ENCODE results near the gene DRD2. TPM values are rescaled to one million over a fixed set of nuclear protein-coding genes. Genes with fewer than 3 reads are reported as not detected.
A peak's percentile ranks its signal among the peaks of the same experiment; 100 is the strongest.

Gene DRD2
- polyA plus RNA-seq, 4 donors, result 0.28 to 0.41 TPM; not detected in 2

DNA sequence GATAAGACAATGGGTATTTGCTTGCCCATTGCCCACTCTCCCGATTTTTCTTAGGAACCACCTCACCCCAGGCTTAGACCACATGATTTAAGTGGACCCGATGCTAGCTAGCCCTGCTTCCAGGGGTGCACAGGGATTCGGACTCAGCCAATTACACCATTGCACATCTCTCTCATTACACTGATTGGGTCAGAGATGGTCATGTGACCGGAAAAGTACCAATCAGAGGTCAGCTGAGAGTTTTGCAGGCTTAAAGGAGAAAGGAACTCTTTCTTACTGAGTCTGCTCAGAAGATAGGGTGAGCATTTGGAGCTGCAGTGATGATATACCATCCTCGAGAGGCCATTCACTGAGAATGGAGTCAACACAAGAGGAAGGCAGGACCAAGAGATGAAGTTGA, 99.8 kb downstream of the DRD2 start:
- H3K27ac ChIP-seq (ENCODE audit: low read depth in 1 of 3, low read length in 2 of 3), result no peak overlapping the region
- no peaks in the 10 kb centered on the region for H3K4me1 ChIP-seq (ENCODE audit: control insufficient read depth in 3 of 3, insufficient read depth in 2 of 3, low read depth in 1 of 3, low read length in 2 of 3)
- H3K36me3 ChIP-seq (ENCODE audit: control insufficient read depth in 3 of 3, insufficient read depth in 2 of 3, low read depth in 1 of 3, low read length in 3 of 3), result peaks cover 0 to 6% (median 0%) of the 10 kb centered on the region in 3 donors
- DNase-seq, result no peak
- no peak overlapping the region for H3K4me3 ChIP-seq (ENCODE audit: low read depth in 1 of 3, low read length in 3 of 3)
- 93 to 95% (median 93%) methylated on average over 5 of the region's 5 CpGs for WGBS, 3 donors
- no peak for FAIRE-seq
- no peaks in the 10 kb centered on the region for H3K9me3 ChIP-seq (ENCODE audit: control insufficient read depth in 2 of 2, insufficient read depth in 1 of 2, low read depth in 1 of 2, low read length in 1 of 2)
- no peaks in the 10 kb centered on the region for H3K27me3 ChIP-seq (ENCODE audit: control insufficient read depth in 3 of 3, insufficient read depth in 3 of 3, low read length in 3 of 3)

DNA sequence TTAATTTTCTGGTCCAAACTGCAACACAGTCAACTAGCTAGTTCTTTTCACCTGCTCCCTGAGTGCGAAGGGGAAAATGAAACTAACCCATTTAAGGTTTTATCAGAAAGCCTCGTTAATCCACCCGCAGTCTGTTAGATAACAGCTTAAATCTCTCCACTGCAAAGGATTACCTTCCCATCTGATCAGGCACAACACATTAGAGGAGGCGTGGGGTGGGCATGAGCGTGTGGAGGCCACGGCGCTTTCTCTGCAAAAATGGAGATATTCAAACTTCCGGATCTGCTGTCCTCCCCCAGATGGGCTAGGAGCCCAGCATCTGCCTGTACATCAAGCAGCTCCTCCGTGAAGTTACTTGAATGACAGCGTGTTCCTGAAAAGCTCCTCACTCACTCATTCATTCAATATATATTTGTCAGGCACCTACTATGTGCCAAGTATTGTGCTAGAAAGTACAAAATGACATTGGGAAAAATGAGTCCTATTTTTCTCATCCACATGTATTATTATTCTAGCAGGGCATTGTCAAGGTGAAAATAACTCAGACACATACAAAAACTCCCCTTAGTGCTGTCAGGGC, 101.1 kb downstream of the DRD2 start:
- Histone ChIP-seq H3K36me3 (ENCODE audit: control insufficient read depth in 3 of 3, insufficient read depth in 2 of 3, low read depth in 1 of 3, low read length in 3 of 3) (peaks cover 0 to 12% (median 0%) of the 10 kb centered on the region in 3 donors), H3K9me3 (ENCODE audit: control insufficient read depth in 2 of 2, insufficient read depth in 1 of 2, low read depth in 1 of 2, low read length in 1 of 2) (no peaks in the 10 kb centered on the region), H3K4me1 (ENCODE audit: control insufficient read depth in 3 of 3, insufficient read depth in 2 of 3, low read depth in 1 of 3, low read length in 2 of 3) (no peaks in the 10 kb centered on the region), H3K27me3 (ENCODE audit: control insufficient read depth in 3 of 3, insufficient read depth in 3 of 3, low read length in 3 of 3) (no peaks in the 10 kb centered on the region), H3K4me3 (ENCODE audit: low read depth in 1 of 3, low read length in 3 of 3) (no peak overlapping the region), H3K27ac (ENCODE audit: low read depth in 1 of 3, low read length in 2 of 3) (no peak overlapping the region)
- 17 to 70% (median 48%) methylated on average over 10 of the region's 10 CpGs for WGBS, 3 donors
- FAIRE-seq, result no peak
- peak; percentile 24 to 36 for DNase-seq

- H3K4me3 ChIP-seq (ENCODE audit: low read depth in 1 of 3, low read length in 3 of 3), result no peak overlapping the region
- peaks cover 0 to 17% (median 0%) of the 10 kb centered on the region in 3 donors for H3K36me3 ChIP-seq (ENCODE audit: control insufficient read depth in 3 of 3, insufficient read depth in 2 of 3, low read depth in 1 of 3, low read length in 3 of 3)
- no peaks in the 10 kb centered on the region for H3K4me1 ChIP-seq (ENCODE audit: control insufficient read depth in 3 of 3, insufficient read depth in 2 of 3, low read depth in 1 of 3, low read length in 2 of 3)
- FAIRE-seq, result no peak
- H3K9me3 ChIP-seq (ENCODE audit: control insufficient read depth in 2 of 2, insufficient read depth in 1 of 2, low read depth in 1 of 2, low read length in 1 of 2), result no peaks in the 10 kb centered on the region
- H3K27me3 ChIP-seq (ENCODE audit: control insufficient read depth in 3 of 3, insufficient read depth in 3 of 3, low read length in 3 of 3), result no peaks in the 10 kb centered on the region
- peak in 1 of 2 donors; percentile 10 for DNase-seq
- WGBS, 3 donors, result 43 to 67% (median 62%) methylated on average over 3 of the region's 3 CpGs
- no peak overlapping the region for H3K27ac ChIP-seq (ENCODE audit: low read depth in 1 of 3, low read length in 2 of 3)
Observed at GRCh38 chr11:113373306-113373705, 101.9 kb downstream of the DRD2 start.

DNA sequence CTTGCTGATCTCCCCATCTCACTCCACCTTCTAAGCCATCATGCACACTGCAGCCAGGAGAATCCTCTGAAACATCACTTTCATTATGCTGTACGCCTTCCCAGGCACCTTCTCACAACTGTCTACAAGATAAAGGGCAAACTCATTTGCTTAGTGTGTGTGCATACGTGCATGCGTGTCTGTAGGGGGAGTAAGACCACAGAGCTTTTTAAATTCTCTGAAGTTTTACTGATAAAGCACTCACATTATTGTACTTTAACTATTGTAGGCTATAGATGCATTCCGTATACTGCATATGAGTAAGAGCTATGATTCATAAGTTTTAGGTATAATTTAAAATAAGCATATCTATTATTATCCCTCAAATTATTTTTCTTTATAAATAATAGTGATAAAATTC, 102.9 kb downstream of the DRD2 start:
- H3K4me3 ChIP-seq (ENCODE audit: low read depth in 1 of 3, low read length in 3 of 3), result no peak overlapping the region
- no peaks in the 10 kb centered on the region for H3K9me3 ChIP-seq (ENCODE audit: control insufficient read depth in 2 of 2, insufficient read depth in 1 of 2, low read depth in 1 of 2, low read length in 1 of 2)
- no peak for FAIRE-seq
- WGBS, 3 donors, result 86 to 88% (median 88%) methylated on average over 4 of the region's 4 CpGs
- H3K36me3 ChIP-seq (ENCODE audit: control insufficient read depth in 3 of 3, insufficient read depth in 2 of 3, low read depth in 1 of 3, low read length in 3 of 3), result peaks cover 0 to 25% (median 0%) of the 10 kb centered on the region in 3 donors
- DNase-seq, result no peak
- H3K27ac ChIP-seq (ENCODE audit: low read depth in 1 of 3, low read length in 2 of 3), result no peak overlapping the region
- H3K4me1 ChIP-seq (ENCODE audit: control insufficient read depth in 3 of 3, insufficient read depth in 2 of 3, low read depth in 1 of 3, low read length in 2 of 3), result no peaks in the 10 kb centered on the region
- H3K27me3 ChIP-seq (ENCODE audit: control insufficient read depth in 3 of 3, insufficient read depth in 3 of 3, low read length in 3 of 3), result no peaks in the 10 kb centered on the region

DNA sequence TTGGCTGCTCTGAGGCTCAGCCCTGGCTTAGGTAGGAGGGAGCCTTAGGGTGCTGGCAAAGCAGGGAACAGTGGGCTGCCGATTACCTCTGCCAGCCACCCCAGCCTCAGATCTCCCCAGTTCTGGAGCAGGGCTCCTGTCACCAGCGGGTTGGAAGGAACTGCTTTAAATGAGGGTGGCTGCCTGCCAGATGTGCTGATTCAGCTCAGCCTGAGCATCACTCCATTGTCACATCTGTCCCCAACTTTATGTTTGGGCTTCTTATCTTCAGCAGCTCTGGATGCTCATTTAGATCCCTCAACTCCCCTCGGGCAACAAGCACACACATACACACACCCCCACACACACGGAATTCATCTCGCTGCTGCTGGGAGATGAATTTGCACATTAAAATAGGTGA, 104.6 kb downstream of the DRD2 start:
- Histone ChIP-seq H3K27me3 (ENCODE audit: control insufficient read depth in 3 of 3, insufficient read depth in 3 of 3, low read length in 3 of 3) (no peaks in the 10 kb centered on the region), H3K4me3 (ENCODE audit: low read depth in 1 of 3, low read length in 3 of 3) (no peak overlapping the region), H3K36me3 (ENCODE audit: control insufficient read depth in 3 of 3, insufficient read depth in 2 of 3, low read depth in 1 of 3, low read length in 3 of 3) (peaks cover 0 to 35% (median 2%) of the 10 kb centered on the region in 3 donors), H3K9me3 (ENCODE audit: control insufficient read depth in 2 of 2, insufficient read depth in 1 of 2, low read depth in 1 of 2, low read length in 1 of 2) (no peaks in the 10 kb centered on the region), H3K27ac (ENCODE audit: low read depth in 1 of 3, low read length in 2 of 3) (no peak overlapping the region), H3K4me1 (ENCODE audit: control insufficient read depth in 3 of 3, insufficient read depth in 2 of 3, low read depth in 1 of 3, low read length in 2 of 3) (no peaks in the 10 kb centered on the region)
- FAIRE-seq (no peak), DNase-seq (no peak)
- WGBS, 3 donors, result 84 to 95% (median 92%) methylated on average over 5 of the region's 5 CpGs

DNA sequence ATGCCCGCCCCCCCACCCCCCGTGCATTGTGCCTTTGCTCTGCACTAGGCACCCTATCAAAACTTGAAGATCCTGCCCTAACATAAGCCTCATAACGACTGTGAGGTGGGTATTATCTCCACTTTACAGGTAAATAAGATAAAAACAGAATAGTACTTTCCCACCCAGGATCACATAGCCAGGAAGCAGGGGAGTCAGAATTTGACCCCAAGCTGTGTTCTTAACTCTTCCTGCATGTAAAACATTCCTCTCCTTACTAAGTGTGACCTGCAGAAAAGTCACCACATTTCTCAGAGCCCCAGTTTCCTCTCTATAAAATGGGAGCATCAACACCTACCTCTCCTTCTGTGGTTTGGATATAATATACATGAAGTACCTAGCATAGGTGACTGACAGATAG, 105.8 kb downstream of the DRD2 start:
- 72 to 74% (median 73%) methylated on average over 3 of the region's 3 CpGs for WGBS, 3 donors
- Histone ChIP-seq H3K4me3 (ENCODE audit: low read depth in 1 of 3, low read length in 3 of 3) (no peak overlapping the region), H3K36me3 (ENCODE audit: control insufficient read depth in 3 of 3, insufficient read depth in 2 of 3, low read depth in 1 of 3, low read length in 3 of 3) (peaks cover 0 to 48% (median 2%) of the 10 kb centered on the region in 3 donors), H3K27ac (ENCODE audit: low read depth in 1 of 3, low read length in 2 of 3) (no peak overlapping the region), H3K9me3 (ENCODE audit: control insufficient read depth in 2 of 2, insufficient read depth in 1 of 2, low read depth in 1 of 2, low read length in 1 of 2) (no peaks in the 10 kb centered on the region), H3K4me1 (ENCODE audit: control insufficient read depth in 3 of 3, insufficient read depth in 2 of 3, low read depth in 1 of 3, low read length in 2 of 3) (no peaks in the 10 kb centered on the region), H3K27me3 (ENCODE audit: control insufficient read depth in 3 of 3, insufficient read depth in 3 of 3, low read length in 3 of 3) (no peaks in the 10 kb centered on the region)
- FAIRE-seq (no peak), DNase-seq (no peak)

- no peak overlapping the region for H3K4me3 ChIP-seq (ENCODE audit: low read depth in 1 of 3, low read length in 3 of 3)
- H3K4me1 ChIP-seq (ENCODE audit: control insufficient read depth in 3 of 3, insufficient read depth in 2 of 3, low read depth in 1 of 3, low read length in 2 of 3), result no peaks in the 10 kb centered on the region
- no peak overlapping the region for H3K27ac ChIP-seq (ENCODE audit: low read depth in 1 of 3, low read length in 2 of 3)
- no peak for DNase-seq
- H3K36me3 ChIP-seq (ENCODE audit: control insufficient read depth in 3 of 3, insufficient read depth in 2 of 3, low read depth in 1 of 3, low read length in 3 of 3), result peaks cover 5 to 62% (median 6%) of the 10 kb centered on the region in 3 donors
- no peaks in the 10 kb centered on the region for H3K9me3 ChIP-seq (ENCODE audit: control insufficient read depth in 2 of 2, insufficient read depth in 1 of 2, low read depth in 1 of 2, low read length in 1 of 2)
- H3K27me3 ChIP-seq (ENCODE audit: control insufficient read depth in 3 of 3, insufficient read depth in 3 of 3, low read length in 3 of 3), result no peaks in the 10 kb centered on the region
- no peak for FAIRE-seq
- WGBS, 3 donors, result 52 to 64% (median 64%) methylated on average over 5 of the region's 5 CpGs
Observed at GRCh38 chr11:113365895-113366294, 109.3 kb downstream of the DRD2 start.

GRCh38 chr11:113363996-113364641, 111.1 kb downstream of the DRD2 start:
- H3K4me1 ChIP-seq (ENCODE audit: control insufficient read depth in 3 of 3, insufficient read depth in 2 of 3, low read depth in 1 of 3, low read length in 2 of 3), result no peaks in the 10 kb centered on the region
- H3K27me3 ChIP-seq (ENCODE audit: control insufficient read depth in 3 of 3, insufficient read depth in 3 of 3, low read length in 3 of 3), result no peaks in the 10 kb centered on the region
- no peaks in the 10 kb centered on the region for H3K9me3 ChIP-seq (ENCODE audit: control insufficient read depth in 2 of 2, insufficient read depth in 1 of 2, low read depth in 1 of 2, low read length in 1 of 2)
- H3K4me3 ChIP-seq (ENCODE audit: low read depth in 1 of 3, low read length in 3 of 3), result no peak overlapping the region
- FAIRE-seq (no peak), DNase-seq (no peak)
- H3K36me3 ChIP-seq (ENCODE audit: control insufficient read depth in 3 of 3, insufficient read depth in 2 of 3, low read depth in 1 of 3, low read length in 3 of 3), result peaks cover 5 to 63% (median 8%) of the 10 kb centered on the region in 3 donors
- 82 to 85% (median 84%) methylated on average over 7 of the region's 7 CpGs for whole genome bisulfite sequencing, 3 donors
- no peak overlapping the region for H3K27ac ChIP-seq (ENCODE audit: low read depth in 1 of 3, low read length in 2 of 3)

Data from small intestine (tissue), 7 donors.